GM19438 (cell line): ENCODE data around the gene SPTBN5.
"Not testable (repeated sequence)": the region's sequence is repeated elsewhere in the genome, so short reads cannot be mapped to it uniquely, and the experiment has no call there.

Source experiments
- ATAC-seq: cut with Tn5 transposase; IDR thresholded peaks from one replicate; pipeline ENCODE4 v1.9.1; 2021; ENCODE audit warnings: low read depth; ENCODE audit not compliant: unreplicated experiment

SPTBN5 gene

DNA sequence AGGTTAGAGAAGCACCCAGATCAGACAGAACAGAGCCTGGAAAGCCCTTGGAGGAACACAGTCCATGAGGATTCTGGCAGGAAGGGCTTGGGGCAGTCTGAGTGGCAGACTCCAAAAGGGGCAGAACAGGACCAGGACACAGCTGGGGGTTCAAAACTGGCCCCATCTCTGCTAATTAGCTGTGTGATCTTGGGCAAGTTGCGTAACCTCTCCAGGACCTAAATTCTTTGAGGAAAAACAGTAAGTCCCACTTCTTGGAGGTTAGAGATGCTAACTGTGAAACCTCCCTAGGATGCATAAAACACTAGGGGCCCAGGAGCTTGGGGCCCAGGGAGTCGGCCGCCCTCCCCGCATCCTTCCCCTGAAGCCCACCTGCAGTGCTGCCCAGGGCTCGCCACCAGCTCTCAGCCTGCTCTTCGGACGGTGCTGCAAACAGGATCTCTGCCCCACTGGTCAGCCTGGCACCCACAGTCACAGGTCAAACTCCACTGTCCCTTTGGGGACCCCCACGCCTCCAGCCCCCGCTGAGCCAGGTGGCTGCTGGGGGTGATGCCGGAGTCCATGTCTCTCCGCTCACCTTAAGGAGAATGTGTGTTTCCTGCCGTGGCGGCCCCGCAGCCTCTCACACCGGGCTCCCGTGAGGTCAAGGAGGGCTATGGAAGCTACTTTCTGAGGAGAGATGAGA is 43.2 kb downstream of the SPTBN5 start:
- no peak for ATAC-seq

- no peak for ATAC-seq
Measured at GRCh38 chr15:41849861-41850260, 44.0 kb downstream of the SPTBN5 start.

GRCh38 chr15:41849204-41849603 is 44.6 kb downstream of the SPTBN5 start:
- ATAC-seq: no peak

- ATAC-seq: no peak
Measured at GRCh38 chr15:41848631-41849030, 45.2 kb downstream of the SPTBN5 start.

DNA sequence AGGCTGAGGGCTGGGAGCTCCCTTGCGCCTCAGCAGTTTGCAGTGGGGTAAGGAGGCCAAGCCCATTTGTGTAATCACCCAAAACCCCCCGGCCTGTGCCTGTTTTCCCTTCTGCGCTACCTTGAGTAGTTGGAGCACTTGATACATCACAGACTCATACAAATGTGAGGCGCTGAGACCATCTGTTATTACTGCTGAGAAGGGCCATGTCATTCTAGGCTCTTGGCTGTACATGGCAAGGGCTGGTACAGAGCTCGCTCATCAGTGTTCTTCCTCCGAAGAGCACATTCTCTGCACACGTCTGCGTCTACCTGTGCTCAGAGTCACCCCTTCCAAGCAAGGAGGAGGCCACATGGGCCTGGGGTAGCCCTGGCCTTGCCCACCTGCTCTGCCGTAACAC is 45.9 kb downstream of the SPTBN5 start:
- ATAC-seq: no peak

DNA sequence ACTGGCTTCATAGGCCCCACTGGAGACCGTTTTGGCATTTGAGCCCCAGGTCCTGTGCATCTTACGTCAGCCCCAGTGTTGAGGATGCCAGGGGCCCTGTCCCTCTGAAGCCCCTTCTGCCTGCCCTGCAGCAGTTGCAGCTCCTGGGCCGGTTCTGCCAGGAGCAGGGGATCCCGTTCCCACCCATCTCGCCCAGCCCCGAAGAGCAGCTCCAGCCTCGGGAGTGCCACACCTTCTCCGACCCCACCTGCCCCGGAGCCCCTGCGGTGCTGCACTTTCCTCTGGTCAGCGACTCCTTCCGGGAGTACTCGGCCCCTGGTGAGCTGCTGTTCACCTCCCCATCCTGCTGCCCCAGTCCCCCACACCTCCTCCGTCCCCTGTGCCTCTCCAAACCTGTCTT is 46.6 kb downstream of the SPTBN5 start:
- ATAC-seq: no peak

DNA sequence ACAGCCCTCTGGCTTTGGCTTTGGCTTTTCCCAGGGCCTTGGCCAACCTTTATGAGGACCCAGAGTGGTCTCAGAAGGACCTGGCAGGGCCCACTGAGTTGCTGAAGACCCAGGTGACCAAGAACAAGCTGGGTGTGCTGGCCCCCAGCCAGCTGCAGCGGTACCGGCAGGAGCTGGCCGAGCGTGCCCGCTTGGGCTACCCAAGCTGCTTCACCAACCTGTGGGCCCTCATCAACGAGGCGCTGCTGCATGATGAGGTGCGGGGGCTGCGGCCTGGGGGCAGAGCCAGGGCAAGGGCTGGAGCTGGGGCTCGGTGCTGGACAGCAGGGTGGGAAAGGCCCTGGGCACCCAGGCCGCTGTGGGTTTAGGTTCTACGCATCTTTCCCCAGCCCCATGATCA is 49.0 kb downstream of the SPTBN5 start:
- no peak for ATAC-seq

DNA sequence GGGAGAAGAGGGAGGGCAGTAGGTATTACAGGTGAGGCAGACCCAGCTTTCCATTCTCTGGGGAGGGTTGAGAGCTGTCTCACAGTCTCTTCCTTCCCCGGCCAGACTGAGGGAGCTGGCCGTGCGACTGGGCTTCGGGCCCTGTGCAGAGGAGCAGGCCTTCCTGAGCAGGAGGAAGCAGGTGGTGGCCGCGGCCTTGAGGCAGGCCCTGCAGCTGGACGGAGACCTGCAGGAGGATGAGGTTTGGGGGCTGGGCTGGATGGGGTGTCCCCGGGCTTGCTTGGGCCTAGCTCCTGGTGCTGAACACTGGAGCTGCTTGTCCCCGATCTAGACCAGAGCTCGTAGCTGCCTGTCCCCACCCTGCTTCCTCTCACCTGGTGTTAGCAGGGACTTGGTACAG is 50.3 kb downstream of the SPTBN5 start:
- ATAC-seq: no peak

GRCh38 chr15:41842229-41842628 is 51.6 kb downstream of the SPTBN5 start:
- no peak for ATAC-seq

DNA sequence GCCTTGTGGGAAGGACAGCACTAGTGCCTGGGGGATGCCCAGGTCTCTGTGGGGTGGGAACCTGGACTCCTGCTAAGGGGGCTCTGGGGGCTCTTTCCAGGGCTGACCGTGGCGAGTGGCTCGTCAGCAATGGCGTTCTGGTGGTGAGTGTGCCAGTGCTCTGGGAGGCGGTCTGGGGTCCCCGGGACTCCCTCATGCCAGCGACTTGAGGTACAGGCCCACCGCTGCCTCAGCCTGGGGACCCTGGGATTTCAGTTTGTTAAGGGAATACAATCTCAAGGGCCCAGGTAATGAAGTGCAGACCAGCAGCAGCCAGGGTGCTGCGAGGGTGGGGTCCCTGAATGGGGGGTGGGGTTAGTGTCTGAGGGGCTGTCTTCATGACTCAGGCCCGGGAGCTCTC is 52.7 kb downstream of the SPTBN5 start:
- ATAC-seq: no peak

- ATAC-seq: no peak
Measured at GRCh38 chr15:41840673-41841072, 53.2 kb downstream of the SPTBN5 start.

- ATAC-seq: no peak
Measured at GRCh38 chr15:41839781-41840491, 53.9 kb downstream of the SPTBN5 start.

- ATAC-seq: no peak
Measured at GRCh38 chr15:41838400-41838897, 55.4 kb downstream of the SPTBN5 start, which contains the start of gene PLA2G4B. Gene PLA2G4B, plus strand, starts transcription at chr15:41838847. Its CDS starts 67 bp downstream, at chr15:41838914.

- no peak for ATAC-seq
Measured at GRCh38 chr15:41836713-41837454, 57.0 kb downstream of the SPTBN5 start.

GRCh38 chr15:41836073-41836472 is 57.8 kb downstream of the SPTBN5 start:
- ATAC-seq: no peak

DNA sequence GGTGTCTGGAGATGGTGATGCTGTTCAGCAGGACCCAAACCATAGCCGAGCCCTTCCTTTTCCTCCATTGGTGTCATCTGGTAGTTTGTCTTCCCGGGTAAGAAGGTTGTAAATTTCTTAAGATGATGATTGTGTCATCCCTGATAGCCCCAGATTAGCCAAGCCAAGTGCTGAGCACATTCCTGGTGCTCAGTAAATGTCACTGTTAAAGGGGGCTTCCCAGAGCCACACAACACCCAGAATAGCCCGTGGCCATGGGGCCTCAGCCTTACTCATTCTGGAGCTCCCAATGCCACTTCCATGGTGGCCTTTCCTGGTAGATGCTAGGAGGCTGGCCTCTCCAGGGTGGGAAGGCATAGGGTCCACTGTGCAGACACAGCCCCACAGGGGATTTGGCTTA is 59.8 kb downstream of the SPTBN5 start:
- ATAC-seq: no peak

GRCh38 chr15:41832875-41833274 is 61.0 kb downstream of the SPTBN5 start:
- ATAC-seq: no peak

- no peak for ATAC-seq
Measured at GRCh38 chr15:41832208-41832607, 61.6 kb downstream of the SPTBN5 start.

- ATAC-seq: not testable (repeated sequence)
Measured at GRCh38 chr15:41831291-41831690, 62.6 kb downstream of the SPTBN5 start.

DNA sequence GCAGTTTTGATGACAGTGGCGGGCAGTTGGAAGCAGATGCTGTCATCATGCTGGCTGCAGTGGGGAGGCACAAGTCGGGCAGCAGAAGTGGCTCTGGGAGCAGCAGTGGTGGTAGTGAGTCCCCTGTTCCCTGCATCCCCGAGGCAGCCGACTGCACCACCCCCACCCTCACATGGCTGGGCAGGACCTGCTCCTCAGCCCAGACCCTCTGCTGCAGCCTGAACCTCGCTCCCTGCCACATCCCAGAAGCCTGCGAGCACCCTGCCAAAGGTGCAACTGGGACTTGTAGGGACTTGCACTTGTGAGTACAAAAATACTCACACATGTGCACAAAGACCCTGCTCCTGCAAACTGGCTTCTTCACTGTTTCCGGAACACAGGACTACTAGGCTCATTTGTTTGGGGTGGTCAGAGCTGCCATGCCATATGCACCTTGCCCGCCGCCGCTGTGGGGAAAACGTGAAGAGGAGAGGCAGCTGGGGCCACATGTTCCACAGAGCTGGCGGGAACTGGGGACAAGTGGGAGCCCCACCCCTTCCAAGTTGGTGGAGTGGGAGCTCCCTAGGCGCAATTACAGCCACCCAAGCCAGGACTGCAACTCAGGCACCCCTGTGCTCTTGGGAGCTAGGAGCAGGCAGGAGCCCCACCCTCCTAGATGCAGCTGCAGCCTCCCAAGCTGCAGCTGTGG is 63.8 kb downstream of the SPTBN5 start:
- ATAC-seq: no peak

- ATAC-seq: no peak
Measured at GRCh38 chr15:41828807-41829141, 65.1 kb downstream of the SPTBN5 start.
